ENCODE results near the gene CHMP2A.

GRCh38 chr19:58556622-58557220 lies 1.8 kb upstream of the CHMP2A start:
- TF ChIP-seq, protein P1, sequence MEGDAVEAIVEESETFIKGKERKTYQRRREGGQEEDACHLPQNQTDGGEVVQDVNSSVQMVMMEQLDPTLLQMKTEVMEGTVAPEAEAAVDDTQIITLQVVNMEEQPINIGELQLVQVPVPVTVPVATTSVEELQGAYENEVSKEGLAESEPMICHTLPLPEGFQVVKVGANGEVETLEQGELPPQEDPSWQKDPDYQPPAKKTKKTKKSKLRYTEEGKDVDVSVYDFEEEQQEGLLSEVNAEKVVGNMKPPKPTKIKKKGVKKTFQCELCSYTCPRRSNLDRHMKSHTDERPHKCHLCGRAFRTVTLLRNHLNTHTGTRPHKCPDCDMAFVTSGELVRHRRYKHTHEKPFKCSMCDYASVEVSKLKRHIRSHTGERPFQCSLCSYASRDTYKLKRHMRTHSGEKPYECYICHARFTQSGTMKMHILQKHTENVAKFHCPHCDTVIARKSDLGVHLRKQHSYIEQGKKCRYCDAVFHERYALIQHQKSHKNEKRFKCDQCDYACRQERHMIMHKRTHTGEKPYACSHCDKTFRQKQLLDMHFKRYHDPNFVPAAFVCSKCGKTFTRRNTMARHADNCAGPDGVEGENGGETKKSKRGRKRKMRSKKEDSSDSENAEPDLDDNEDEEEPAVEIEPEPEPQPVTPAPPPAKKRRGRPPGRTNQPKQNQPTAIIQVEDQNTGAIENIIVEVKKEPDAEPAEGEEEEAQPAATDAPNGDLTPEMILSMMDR (IDR thresholded peaks at IDR 0.05): no peak
- TF ChIP-seq POLR2A (IDR thresholded peaks at IDR 0.05): no peak

Measured in lower leg skin (tissue), 3 donors.